Peyer's patch (tissue), 4 donors: ENCODE results near the gene INHBE.

Source experiments
- CTCF ChIP-seq, 6 experiments: fragments of 450-650 bp in 4 of 6; fragments of 200-600 bp in 2 of 6; sonication (generic) in 1 of 6; IDR thresholded peaks; one replicate each; pipeline ENCODE4 v1.5.1; 2017 to 2019; ENCODE audit warnings: antibody characterized with exemption in 6 of 6, mild to moderate bottlenecking in 3 of 6, moderate library complexity in 1 of 6
- POLR2A ChIP-seq, 2 donors: fragments of 450-650 bp; IDR thresholded peaks; one replicate each; pipeline ENCODE4 v1.5.1; 2017; ENCODE audit warnings: antibody characterized with exemption in 2 of 2, mild to moderate bottlenecking in 2 of 2, moderate library complexity in 2 of 2

GRCh38 chr12:57474430-57474829 lies 19.3 kb downstream of the INHBE start:
- TF ChIP-seq CTCF (IDR thresholded peaks at IDR 0.05) (no peak), POLR2A (IDR thresholded peaks at IDR 0.05) (no peak)
